Measurements from ENCODE around the gene NXNL1. TPM values are rescaled to one million over a fixed set of nuclear protein-coding genes. Genes with fewer than 3 reads are reported as not detected.
"Not testable (repeated sequence)": the region's sequence is repeated elsewhere in the genome, so short reads cannot be mapped to it uniquely, and the experiment has no call there.

The NXNL1 gene
- total and polyA plus RNA-seq, 8 donors: 0.92 TPM; not detected in 7

- no peaks in the 10 kb centered on the region for H3K27me3 ChIP-seq
- no peak overlapping the region for H3K4me3 ChIP-seq
- H3K27ac ChIP-seq: no peak overlapping the region
- peaks cover 0 to 5% (median 0%) of the 10 kb centered on the region in 4 donors for H3K36me3 ChIP-seq
- no peaks in the 10 kb centered on the region for H3K9me3 ChIP-seq
- no peak for DNase-seq
- intact Hi-C loops (cut with DNase I; ENCODE audit: low total_unique reads): no loop called here
- TF ChIP-seq POLR2A (IDR thresholded peaks at IDR 0.05): no peak
- no peak for TF ChIP-seq CTCF (IDR thresholded peaks at IDR 0.05)
- TF ChIP-seq POLR2AphosphoS5 (IDR thresholded peaks at IDR 0.05): no peak
- TF ChIP-seq EP300 (IDR thresholded peaks at IDR 0.05): no peak
- 65 to 86% (median 81%) methylated on average over 6 of the region's 6 CpGs for WGBS, 5 donors
- peaks cover 11 to 43% (median 14%) of the 10 kb centered on the region in 4 donors for H3K4me1 ChIP-seq
These were observed 18.6 kb upstream of the NXNL1 start for GRCh38 chr19:17479325-17479791.

- Histone ChIP-seq H3K27ac (peak overlapping the region; percentile 19 to 78 (median 67)), H3K4me1 (peaks cover 21 to 63% (median 32%) of the 10 kb centered on the region in 4 donors), H3K9me3 (no peaks in the 10 kb centered on the region), H3K4me3 (no peak overlapping the region), H3K27me3 (no peaks in the 10 kb centered on the region), H3K36me3 (no peaks in the 10 kb centered on the region)
- 15 to 37% (median 29%) methylated on average over 10 of the region's 10 CpGs for WGBS, 5 donors
- intact Hi-C loops (cut with DNase I; ENCODE audit: low total_unique reads): no loop called here
- DNase-seq: peak; percentile 65 to 89
- TF ChIP-seq EP300 (IDR thresholded peaks at IDR 0.05) (no peak), POLR2AphosphoS5 (IDR thresholded peaks at IDR 0.05) (peak in 1 of 3 donors; percentile 45), POLR2A (IDR thresholded peaks at IDR 0.05) (no peak)
These were observed 14.9 kb upstream of the NXNL1 start for GRCh38 chr19:17475541-17476115.

- DNase-seq; H3K27me3 ChIP-seq; intact Hi-C loops (cut with DNase I; ENCODE audit: low total_unique reads); H3K36me3 ChIP-seq; H3K9me3 ChIP-seq; H3K4me3 ChIP-seq: not testable (repeated sequence)
- H3K4me1 ChIP-seq: peaks cover 21 to 65% (median 32%) of the 10 kb centered on the region in 4 donors
- H3K27ac ChIP-seq: peak overlapping the region; percentile 19 to 78 (median 67)
- WGBS, 5 donors: 70 to 82% (median 77%) methylated on average over 6 of the region's 6 CpGs
These were observed 14.3 kb upstream of the NXNL1 start for GRCh38 chr19:17475011-17475540.

- no peaks in the 10 kb centered on the region for H3K36me3 ChIP-seq
- TF ChIP-seq POLR2AphosphoS5 (IDR thresholded peaks at IDR 0.05) (peak in 1 of 3 donors; percentile 62), POLR2A (IDR thresholded peaks at IDR 0.05) (no peak)
- H3K4me1 ChIP-seq: peaks cover 35 to 73% (median 46%) of the 10 kb centered on the region in 4 donors
- peak overlapping the region; percentile 21 to 71 (median 66) for H3K27ac ChIP-seq
- H3K27me3 ChIP-seq: no peaks in the 10 kb centered on the region
- WGBS, 5 donors: 58 to 63% (median 59%) methylated on average over 9 of the region's 9 CpGs
- H3K4me3 ChIP-seq: no peak overlapping the region
- intact Hi-C loops (cut with DNase I; ENCODE audit: low total_unique reads): no loop called here
- DNase-seq: peak; percentile 30 to 69
- H3K9me3 ChIP-seq: no peaks in the 10 kb centered on the region
These were observed 12.3 kb upstream of the NXNL1 start for GRCh38 chr19:17473041-17473440.

GRCh38 chr19:17471410-17472125 is 10.8 kb upstream of the NXNL1 start:
- Histone ChIP-seq H3K36me3 (no peaks in the 10 kb centered on the region), H3K27ac (peak overlapping the region in 3 of 5 donors; percentile 19 to 92 (median 89)), H3K4me1 (peaks cover 35 to 79% (median 48%) of the 10 kb centered on the region in 4 donors), H3K4me3 (peak overlapping the region; percentile 70 to 93 (median 82)), H3K9me3 (no peaks in the 10 kb centered on the region), H3K27me3 (no peaks in the 10 kb centered on the region)
- intact Hi-C loops (cut with DNase I; ENCODE audit: low total_unique reads): no loop called here
- 41 to 57% (median 52%) methylated on average over 12 of the region's 12 CpGs for WGBS, 5 donors
- peak in 1 of 2 donors; percentile 46 for DNase-seq
- TF ChIP-seq POLR2A (IDR thresholded peaks at IDR 0.05): no peak
- no peak for TF ChIP-seq POLR2AphosphoS5 (IDR thresholded peaks at IDR 0.05)
- TF ChIP-seq CTCF (IDR thresholded peaks at IDR 0.05): no peak
- TF ChIP-seq EP300 (IDR thresholded peaks at IDR 0.05): no peak

All from stomach (tissue), 9 donors.